Motor neuron (in vitro differentiated cells): ENCODE measurements around the gene ARHGAP4. TPM values are rescaled to one million over a fixed set of nuclear protein-coding genes. Genes with fewer than 3 reads are reported as not detected.

Source experiments
- ATAC-seq, 8 experiments: fragments of 200-7000 bp; cut with Tn5 transposase; replicated peaks in 6 of 8; 2 replicates each; pipeline ENCODE4 v1.8.0; 2021; ENCODE audit warnings: mild to moderate bottlenecking in 8 of 8, moderate library complexity in 8 of 8
- H3K27ac ChIP-seq, 2 donors: fragments of 250-450 bp; sonication (Bioruptor Pico); 2 replicates each; pipeline ENCODE4 v1.9.0; 2021; ENCODE audit warnings: antibody characterized with exemption in 2 of 2, mild to moderate bottlenecking in 2 of 2, moderate library complexity in 1 of 2
- H3K4me1 ChIP-seq, 2 donors: fragments of 250-450 bp; sonication (Bioruptor Pico); replicated peaks in 1 of 2; 2 replicates each; pipeline ENCODE4 v1.6.1; 2021; ENCODE audit warnings: antibody characterized with exemption in 2 of 2, mild to moderate bottlenecking in 2 of 2, moderate library complexity in 1 of 2
- H3K4me3 ChIP-seq, 5 donors: fragments of 250-450 bp; sonication (Bioruptor Pico); 2 replicates each; pipeline ENCODE4 v1.9.0; 2021; ENCODE audit warnings: antibody characterized with exemption in 5 of 5, mild to moderate bottlenecking in 5 of 5, moderate library complexity in 4 of 5
- WGBS, 10 experiments: fragments of 450-650 bp; shearing (Covaris generic); methylation state at CpG; one replicate each; pipeline ENCODE4 v1.0.0; 2022; 5-methylcytosine and 5-hydroxymethylcytosine counted together
- in situ Hi-C, 9 experiments: fragments of 400-800 bp; cut with MboI; loops; one replicate each; pipeline ENCODE4 v1.15.0; 2021; ENCODE audit warnings: low sequenced_read_pairs in 9 of 9, low pct_unique_long_range_greater_than_20kb in 2 of 9; ENCODE audit not compliant: unreplicated experiment in 9 of 9
- total RNA-seq, 8 experiments: library from RNA; unstranded; fragments of 300-600 nt; gene quantifications; 2 replicates each; pipeline versions ENCODE4 v1.2.3 to v1.2.4, GENCODE V29; 2022

ARHGAP4 gene
- total RNA-seq = 10 to 100 TPM in 1 of 8 experiments, 1 to 10 TPM in 6, not detected in 1; 1.6 to 21.7 (median 2.9) TPM

- in situ Hi-C loops = no loop called here
- peak within 1 kb of the TSS; percentile 48 to 88 (median 62) for H3K4me3 ChIP-seq
- H3K4me1 ChIP-seq = peaks cover 34 to 37% of the 10 kb centered on the region in 2 donors
- 60% methylated on average over 2 of the region's 59 CpGs; no CpG with 5 or more reads in 9 of the 10 experiments for WGBS, 10 experiments
- peak within 1 kb of the TSS; percentile 98 to 99 for H3K27ac ChIP-seq
- no peak for ATAC-seq
Observed at GRCh38 chrX:153925739-153926551, at the start of gene ARHGAP4. ARHGAP4 (minus strand) TSS chrX:153926264; CDS start chrX:153926202, 62 bp downstream.

DNA sequence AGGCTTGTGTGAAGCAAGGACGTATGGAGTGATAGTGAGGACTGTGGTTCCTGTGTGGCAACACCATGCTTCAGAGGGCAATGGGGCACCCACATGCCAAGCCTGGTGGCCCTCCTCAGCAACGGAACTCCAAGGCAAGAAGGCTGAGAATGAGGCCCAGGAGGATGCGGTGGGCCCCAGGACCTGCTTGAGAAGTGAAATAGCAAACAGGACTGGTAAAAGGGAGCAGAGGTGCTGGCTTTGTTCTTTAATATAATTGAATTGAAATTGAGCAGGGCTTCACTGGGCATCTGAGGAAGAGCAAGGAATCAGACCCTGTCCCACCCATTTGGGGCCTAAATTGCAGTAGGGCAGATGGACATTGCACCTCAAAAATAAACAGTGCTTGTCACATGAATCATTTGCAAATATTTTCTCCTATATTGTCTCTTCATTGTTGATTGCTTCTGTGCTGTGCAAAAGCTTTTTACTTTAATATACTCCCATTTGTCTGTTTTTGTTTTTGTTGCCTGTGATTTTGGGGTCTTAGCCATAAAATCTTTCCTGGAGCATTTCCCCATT is 48.7 kb upstream of the ARHGAP4 start:
- in situ Hi-C loops = no loop called here
- Histone ChIP-seq H3K4me1 (peaks cover 11 to 13% of the 10 kb centered on the region in 2 donors), H3K27ac (peak overlapping the region in 1 of 2 donors; percentile 100), H3K4me3 (no peak overlapping the region)
- no peak for ATAC-seq
- WGBS, 10 experiments = 56% methylated on average over 2 of the region's 3 CpGs; no CpG with 5 or more reads in 9 of the 10 experiments

DNA sequence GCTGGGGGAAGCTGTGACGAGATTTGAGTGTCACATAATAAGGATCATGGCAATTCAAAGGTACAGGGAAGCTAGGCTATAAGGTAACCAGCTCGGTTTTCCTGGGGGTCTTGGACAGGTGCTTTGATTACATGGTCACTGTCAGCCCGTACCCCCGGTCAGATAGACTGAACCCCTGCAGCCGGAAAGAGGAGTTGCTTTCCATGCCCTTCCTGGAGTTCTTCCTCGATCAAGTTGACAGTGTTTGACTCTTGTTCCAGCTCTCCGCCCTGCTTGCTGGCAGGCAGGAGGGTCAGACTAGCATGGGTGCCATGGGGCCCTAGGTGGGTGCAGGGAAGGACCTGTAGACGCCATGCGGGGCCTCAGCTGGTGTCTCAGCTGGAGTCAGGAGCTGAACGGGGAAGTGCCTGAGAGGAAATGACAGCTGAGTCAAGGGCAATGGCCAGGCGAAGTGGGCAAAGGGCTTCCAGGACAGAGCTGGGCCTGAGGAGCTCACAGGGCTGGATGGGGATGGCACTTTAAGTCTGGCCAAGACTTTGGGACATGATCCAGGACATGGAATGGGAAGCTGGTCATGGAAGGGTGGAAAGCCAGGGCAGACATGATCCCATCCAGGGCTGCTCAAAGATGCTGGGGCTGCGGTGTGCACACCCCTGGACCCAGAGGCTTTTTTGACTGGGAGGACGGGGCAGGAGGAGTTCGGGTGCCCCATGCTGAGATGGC is 48.1 kb upstream of the ARHGAP4 start:
- ATAC-seq = no peak
- 22 to 85% (median 70%) methylated on average over 1 to 6 of the region's 14 CpGs; no CpG with 5 or more reads in 6 of the 10 experiments for WGBS, 10 experiments
- in situ Hi-C loops = no loop called here
- Histone ChIP-seq H3K4me1 (peaks cover 11 to 13% of the 10 kb centered on the region in 2 donors), H3K27ac (peak overlapping the region; percentile 99 to 100), H3K4me3 (peak overlapping the region in 1 of 5 donors; percentile 93)

- no peak for ATAC-seq
- WGBS, 10 experiments = 0 to 50% methylated on average over 4 to 9 of the region's 20 CpGs; no CpG with 5 or more reads in 8 of the 10 experiments
- peak overlapping the region; percentile 99 to 100 for H3K27ac ChIP-seq
- in situ Hi-C loops = no loop called here
- H3K4me1 ChIP-seq = peaks cover 14 to 15% of the 10 kb centered on the region in 2 donors
- H3K4me3 ChIP-seq = peak overlapping the region; percentile 84 to 94 (median 92)
Observed at GRCh38 chrX:153973127-153974002, 47.3 kb upstream of the ARHGAP4 start.

DNA sequence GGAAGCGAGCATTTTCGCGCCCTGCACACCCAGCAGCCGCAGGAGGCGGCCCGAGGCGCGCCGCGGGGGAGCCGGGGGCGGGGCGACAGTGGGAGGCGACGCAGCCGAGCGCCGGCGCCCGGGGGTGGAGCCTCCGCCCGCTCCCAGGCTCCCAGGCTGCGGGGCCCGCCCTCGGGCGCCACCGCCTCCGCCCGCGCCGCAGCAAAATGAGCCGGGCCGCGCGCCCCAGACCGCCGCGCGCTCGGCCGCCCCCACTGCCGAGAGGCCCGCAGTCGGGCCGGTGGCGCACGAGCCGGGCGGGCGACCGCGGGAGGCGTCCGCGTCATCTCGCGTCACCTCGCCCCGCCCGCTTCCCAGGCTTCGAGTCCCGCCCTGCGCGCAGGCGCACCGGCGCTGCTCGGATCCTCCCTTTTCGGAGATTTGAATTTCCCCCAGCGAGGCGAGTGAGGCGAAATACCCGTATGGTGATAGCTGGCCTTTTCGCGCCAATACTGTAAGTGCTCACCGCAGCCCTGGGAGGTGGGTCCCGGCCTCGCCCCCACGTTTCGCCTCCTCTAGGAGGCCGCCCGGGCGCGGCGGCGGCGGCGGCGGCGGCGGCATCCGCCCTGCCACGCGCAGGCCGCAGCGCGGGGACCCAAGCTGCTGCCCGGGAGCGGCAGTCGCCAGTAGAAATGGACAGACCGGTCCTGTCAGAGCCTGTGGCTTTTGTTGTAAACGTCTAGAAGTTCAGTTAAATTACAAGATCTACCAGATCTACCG is 46.5 kb upstream of the ARHGAP4 start, which contains the start of gene TMEM187:
Gene TMEM187 (plus strand): TSS at position 387 of the 759 bp plus-strand sequence. CDS start 9,309 bp downstream, outside the sequence.
- ATAC-seq = peak; percentile 48 to 64 (median 58)
- in situ Hi-C loops = no loop called here
- peak within 1 kb of the TSS; percentile 84 to 94 (median 92) for H3K4me3 ChIP-seq
- H3K4me1 ChIP-seq = peaks cover 20 to 23% of the 10 kb centered on the region in 2 donors
- 0 to 52% methylated on average over 13 to 19 of the region's 103 CpGs; no CpG with 5 or more reads in 8 of the 10 experiments for WGBS, 10 experiments
- H3K27ac ChIP-seq = peak within 1 kb of the TSS; percentile 99 to 100

GRCh38 chrX:153971450-153972367 is 45.6 kb upstream of the ARHGAP4 start, which contains the start of gene HCFC1:
HCFC1 (minus strand) TSS chrX:153971818; CDS start chrX:153970840, 978 bp downstream.
- H3K4me3 ChIP-seq = peak within 1 kb of the TSS; percentile 84 to 94 (median 92)
- in situ Hi-C loops = no loop called here
- H3K4me1 ChIP-seq = peaks cover 27 to 30% of the 10 kb centered on the region in 2 donors
- peak within 1 kb of the TSS; percentile 99 to 100 for H3K27ac ChIP-seq
- WGBS, 10 experiments = 32% methylated on average over 12 of the region's 96 CpGs; no CpG with 5 or more reads in 9 of the 10 experiments
- peak; percentile 22 to 71 (median 59) for ATAC-seq

GRCh38 chrX:153971124-153971449 is 45.0 kb upstream of the ARHGAP4 start:
- peak; percentile 22 to 50 (median 29) for ATAC-seq
- WGBS, 10 experiments = 0% methylated on average over 8 of the region's 34 CpGs; no CpG with 5 or more reads in 9 of the 10 experiments
- in situ Hi-C loops = no loop called here
- Histone ChIP-seq H3K4me3 (peak overlapping the region; percentile 84 to 94 (median 92)), H3K27ac (peak overlapping the region; percentile 99 to 100), H3K4me1 (peaks cover 33 to 36% of the 10 kb centered on the region in 2 donors)

GRCh38 chrX:153970357-153971123 is 44.5 kb upstream of the ARHGAP4 start:
- Histone ChIP-seq H3K4me1 (peaks cover 36 to 37% of the 10 kb centered on the region in 2 donors), H3K27ac (peak overlapping the region; percentile 99 to 100), H3K4me3 (peak overlapping the region; percentile 84 to 94 (median 92))
- peak; percentile 1 to 20 (median 8) for ATAC-seq
- in situ Hi-C loops = no loop called here
- WGBS, 10 experiments = no CpG with 5 or more reads among the region's 49 CpGs

DNA sequence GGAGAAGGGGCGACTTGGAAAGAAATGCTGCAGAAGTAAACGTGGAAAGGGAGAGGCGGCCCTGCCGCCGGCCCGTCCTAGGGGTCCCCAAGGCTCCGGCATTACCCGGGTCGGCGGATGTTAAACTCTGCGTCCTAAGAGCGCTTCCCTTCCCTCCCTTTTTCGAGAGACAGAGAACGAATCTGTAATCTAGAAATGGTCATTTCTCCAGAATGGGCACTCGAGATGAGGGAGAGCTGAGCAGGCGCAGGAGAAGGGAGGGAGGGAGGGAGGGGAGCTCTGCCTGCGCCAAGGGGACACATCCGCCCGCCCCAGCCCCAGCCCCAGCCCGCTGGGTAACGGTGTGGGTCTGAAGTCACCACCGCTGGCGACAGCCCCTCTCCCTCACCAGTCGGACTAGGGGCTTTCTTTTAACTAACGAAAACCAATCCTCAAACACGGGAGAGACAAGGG is 43.9 kb upstream of the ARHGAP4 start:
- H3K4me1 ChIP-seq = peaks cover 36 to 37% of the 10 kb centered on the region in 2 donors
- peak in 5 of 8 experiments; percentile 8 to 18 (median 11) for ATAC-seq
- H3K27ac ChIP-seq = peak overlapping the region; percentile 87 to 92
- WGBS, 10 experiments = 22% methylated on average over 3 of the region's 26 CpGs; no CpG with 5 or more reads in 9 of the 10 experiments
- in situ Hi-C loops = no loop called here
- H3K4me3 ChIP-seq = peak overlapping the region; percentile 84 to 94 (median 92)
